HG02588 (cell line): ENCODE measurements around the gene PHTF2.

Source experiments
- ATAC-seq: cut with Tn5 transposase; IDR thresholded peaks from one replicate; pipeline ENCODE4 v1.9.1; 2021; ENCODE audit warnings: mild to moderate bottlenecking, moderate library complexity; ENCODE audit not compliant: unreplicated experiment

Gene PHTF2

DNA sequence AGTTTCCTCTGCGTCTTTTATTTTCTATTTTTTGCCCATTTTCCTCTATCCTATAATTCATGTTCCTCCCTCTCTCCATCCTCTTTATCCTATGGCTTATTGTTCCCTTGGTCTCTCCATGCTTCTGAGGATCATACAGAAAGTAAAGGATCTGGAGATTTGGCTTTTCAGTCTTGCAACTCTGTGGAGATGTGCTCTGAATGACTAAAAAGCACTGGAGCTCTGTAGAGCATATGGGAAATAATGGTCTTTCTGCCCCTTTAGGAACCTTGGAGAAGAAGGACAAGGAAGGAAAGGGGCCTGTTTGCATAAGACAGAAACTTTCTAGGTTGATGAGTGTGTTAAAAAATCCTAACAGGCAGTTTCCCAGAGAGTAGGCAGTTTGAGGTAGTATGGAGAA, 120.1 kb downstream of the PHTF2 start:
- ATAC-seq, result no peak

DNA sequence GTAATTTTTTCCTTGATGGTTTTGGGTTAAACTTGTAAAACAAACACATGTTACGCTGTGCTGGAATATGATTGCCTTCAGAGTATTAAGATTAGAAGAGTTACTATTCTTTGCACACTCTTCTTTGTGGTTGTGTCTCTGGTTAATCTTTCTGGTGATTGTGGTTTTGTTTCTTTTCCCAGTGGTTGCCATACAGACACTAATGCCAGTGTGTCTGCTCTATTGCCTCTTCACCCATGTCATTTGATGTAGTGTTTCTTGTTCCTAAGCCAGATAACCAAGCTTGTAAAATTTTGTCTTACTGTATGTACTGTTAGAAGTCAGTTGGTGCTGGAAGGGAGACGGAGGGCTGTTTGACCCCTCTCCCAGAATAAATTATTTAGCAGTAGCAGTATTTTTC, 124.8 kb downstream of the PHTF2 start:
- ATAC-seq, result no peak

DNA sequence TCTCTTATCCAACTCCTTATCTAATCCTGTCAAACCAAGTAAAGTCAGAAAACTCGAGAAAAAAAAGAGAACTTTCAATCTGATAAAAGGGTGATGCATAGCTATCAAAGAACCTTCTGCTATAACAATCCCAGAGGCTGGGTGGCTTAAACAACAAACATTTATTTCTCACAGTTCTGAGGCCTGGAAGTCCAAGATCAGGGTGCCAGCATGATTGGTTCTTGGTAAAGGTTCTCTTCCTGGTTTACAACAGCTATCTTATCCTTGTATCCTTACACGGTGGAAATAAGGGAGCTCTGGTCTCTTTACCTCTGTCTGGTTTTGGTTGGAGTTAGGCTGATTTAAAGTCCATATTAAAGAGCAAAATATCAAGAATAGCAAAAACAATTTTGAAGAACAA, 131.9 kb downstream of the PHTF2 start:
- no peak for ATAC-seq

DNA sequence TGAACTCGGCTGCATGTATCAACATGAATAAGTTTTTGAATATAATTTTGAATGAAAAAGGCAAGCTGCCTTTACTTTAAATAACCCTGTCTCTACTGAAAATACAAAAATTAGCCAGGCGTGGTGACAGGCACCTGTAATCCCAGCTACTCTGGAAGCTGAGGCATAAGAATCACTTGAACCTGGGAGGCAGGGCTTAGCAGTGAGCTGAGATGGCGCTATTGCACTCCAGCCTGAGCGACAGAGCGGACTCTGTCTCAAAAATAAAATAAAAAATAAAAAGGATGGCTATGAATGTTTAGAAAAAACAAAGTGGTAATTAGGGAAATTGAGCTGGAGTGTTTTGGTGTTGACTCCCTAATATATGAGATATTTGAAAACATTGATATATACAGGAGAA, 133.3 kb downstream of the PHTF2 start:
- no peak for ATAC-seq

DNA sequence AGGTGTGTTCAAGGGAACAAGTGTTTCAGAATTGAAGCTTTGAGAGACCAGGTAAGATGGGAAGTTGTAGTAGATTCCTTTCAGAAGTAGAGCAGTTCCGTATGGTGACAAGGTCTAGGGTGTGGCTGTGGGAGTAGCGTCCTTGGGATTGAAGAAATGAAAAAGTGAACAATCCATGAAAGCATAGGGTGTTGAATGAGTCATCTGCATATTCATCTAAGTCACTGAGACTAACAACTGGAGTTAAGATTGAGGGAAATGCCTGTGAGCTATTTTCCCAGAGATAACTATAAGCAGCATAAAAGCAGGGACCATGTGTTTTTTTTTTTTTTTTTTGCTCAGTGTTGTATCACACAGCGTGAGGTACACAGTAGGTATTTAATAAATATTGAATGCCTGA, 134.8 kb downstream of the PHTF2 start:
- no peak for ATAC-seq

DNA sequence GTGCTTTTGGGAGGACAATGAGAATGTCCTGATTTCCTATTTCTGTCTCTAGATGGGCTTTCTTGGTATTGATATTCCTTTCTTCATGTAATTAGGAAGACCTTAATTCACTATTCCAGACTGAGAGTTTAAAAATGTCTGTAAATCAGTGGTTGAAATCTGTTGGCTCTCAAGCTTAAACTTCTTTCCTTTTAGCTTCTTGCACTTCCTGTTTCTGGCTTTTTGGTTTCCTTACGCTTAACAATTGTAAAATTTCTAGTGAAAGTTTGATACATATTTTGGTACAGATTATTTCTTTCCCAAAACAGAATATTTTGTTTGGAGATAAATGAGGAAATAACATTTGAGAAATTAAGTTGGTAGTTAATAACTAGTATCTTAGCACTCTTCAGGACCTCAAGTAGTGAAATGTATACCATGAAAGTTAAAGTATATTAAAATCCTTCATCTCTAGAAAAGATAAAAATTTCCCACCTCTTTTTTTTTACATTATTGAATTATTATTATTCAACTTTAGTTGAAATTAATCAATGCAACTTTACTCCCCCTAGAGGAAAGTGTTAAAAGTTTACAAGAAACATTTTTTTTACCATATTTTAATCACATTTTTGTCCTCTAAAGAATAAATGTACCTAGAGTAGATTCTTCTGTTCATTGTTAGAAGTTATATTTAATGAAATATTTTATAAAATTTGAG, 137.2 kb downstream of the PHTF2 start:
- no peak for ATAC-seq

DNA sequence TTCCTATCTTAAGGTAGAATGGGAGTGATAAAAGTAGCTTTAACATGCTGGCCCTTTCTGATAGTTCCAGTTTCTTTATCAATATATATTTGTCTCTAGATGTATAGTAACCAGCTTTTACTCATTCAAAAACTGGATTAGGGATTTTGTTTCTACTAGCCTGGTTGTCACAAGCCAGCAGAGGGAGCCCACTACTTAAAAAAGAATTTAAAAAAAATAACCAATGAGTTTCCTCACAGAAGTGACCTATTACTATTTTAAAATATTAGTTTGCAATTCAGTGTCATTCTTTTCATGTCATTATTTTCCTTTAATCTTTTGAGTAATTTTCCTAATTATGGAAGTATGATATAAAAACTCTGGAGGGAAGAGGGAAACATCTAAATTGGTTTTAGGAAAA, 142.1 kb downstream of the PHTF2 start:
- ATAC-seq, result no peak

DNA sequence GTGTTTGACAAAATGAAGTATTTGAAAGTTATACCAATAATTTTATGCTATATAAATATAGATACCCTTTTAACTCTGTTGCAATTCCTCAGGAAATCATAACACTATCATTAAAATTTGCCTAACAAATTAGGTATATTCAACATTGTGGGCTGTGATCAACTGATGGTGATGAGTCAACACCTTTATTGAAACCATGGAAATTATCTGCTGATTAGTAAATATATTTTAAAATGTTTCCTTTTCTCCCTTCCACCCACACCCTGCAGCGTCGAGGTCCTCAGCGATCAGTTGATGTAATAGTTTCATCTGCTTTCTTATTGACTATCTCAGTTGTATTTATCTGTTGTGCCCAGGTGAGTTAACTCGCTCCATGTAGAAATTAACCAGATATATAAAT, 143.9 kb downstream of the PHTF2 start:
- ATAC-seq, result no peak

DNA sequence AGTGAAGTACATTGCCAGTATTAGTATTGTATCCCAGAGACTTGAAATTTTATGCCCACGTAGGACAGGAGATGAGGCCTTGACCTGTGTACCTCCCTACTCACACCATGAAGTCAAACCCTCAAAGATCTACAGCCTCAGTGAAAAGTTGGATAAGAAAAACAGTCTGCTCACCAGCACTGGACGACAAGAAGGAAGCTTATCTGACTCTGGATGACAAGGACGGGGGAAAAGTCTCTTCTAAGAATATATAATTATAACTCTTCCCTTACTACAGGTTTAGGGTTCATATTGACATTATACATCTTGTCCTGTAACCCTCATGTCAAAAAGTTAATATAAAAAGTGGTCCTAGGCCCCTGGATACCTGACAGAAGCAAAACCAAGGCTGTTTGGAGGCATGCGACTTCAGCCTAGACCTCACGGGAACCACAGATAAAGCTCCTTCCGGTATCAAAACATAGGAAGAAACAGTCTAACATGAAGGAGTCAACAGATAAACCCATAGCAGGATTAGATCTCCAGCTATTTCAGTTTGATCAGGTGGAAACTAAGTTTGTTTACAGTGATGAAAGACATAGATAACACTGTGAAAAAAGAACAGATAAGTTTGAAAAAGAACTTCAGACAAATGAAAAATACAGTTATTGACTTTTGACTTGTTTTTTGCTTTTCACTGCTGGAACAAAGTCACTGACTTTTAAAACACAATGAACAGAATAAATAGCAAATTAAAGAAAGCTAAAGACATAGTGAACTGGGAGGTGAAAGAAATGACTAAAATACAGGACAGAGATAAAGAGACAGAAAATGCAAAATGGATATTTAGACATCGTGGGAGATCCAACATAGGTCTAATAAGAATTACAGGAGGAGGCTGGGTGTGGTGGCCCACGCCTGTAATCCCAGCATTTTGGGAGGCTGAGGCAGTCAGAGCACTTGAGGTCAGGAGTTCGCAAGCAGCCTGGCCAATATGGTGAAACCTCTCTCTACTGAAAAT, 145.9 kb downstream of the PHTF2 start:
- no peak for ATAC-seq

DNA sequence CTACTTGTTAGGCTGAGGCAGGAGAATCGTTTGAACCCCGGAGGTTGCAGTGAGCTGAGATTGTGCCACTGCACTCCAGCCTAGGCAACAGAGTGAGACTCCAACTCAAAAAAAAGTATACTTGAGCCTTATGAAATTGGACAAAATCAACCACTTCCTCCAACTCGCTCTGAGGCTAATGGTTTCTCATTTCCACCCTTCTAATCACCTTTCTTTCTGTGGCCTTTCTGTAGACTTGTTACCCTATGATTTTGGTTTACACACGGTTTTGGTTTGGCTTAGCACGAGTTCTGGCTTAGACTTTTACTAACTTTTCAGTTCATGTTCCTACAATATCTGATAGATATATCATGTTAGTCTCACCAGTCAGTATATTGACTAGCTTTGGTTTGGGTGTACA, 152.0 kb downstream of the PHTF2 start:
- ATAC-seq, result no peak

DNA sequence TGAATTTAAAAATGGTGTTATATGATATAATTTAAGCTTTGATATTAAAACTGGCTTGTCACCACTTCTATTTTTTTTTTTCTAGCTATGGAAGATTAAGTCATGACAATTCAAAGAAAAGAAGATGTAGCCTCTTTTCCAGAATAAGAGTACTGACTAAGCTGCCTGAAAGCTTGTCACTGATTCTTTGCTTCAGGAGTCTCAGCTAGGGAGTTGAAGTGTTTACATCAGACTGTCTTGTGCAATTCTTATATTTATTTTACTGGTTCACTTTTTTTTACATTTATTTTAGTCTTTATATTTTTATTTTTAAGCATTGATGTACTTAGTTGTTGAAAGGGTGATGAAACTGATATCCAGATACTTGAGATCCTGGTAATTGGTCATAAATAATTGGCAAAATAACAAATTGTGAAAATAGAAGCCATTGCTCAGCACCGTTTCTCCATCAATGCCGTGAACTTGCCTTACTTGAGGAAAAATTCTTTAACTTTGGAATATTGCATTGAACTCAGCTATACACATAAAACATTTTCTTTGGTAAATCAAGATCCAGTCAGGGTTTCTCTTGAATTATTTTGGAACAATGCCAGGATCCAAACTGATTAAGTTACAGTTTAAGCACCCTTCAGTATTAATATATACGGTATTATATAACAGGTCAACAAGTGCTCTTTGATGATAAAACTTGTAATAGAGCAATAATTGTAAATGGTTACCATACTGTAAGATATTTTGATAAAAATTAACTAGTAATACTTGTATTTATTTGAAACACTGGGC, 156.4 kb downstream of the PHTF2 start:
- ATAC-seq, result no peak

DNA sequence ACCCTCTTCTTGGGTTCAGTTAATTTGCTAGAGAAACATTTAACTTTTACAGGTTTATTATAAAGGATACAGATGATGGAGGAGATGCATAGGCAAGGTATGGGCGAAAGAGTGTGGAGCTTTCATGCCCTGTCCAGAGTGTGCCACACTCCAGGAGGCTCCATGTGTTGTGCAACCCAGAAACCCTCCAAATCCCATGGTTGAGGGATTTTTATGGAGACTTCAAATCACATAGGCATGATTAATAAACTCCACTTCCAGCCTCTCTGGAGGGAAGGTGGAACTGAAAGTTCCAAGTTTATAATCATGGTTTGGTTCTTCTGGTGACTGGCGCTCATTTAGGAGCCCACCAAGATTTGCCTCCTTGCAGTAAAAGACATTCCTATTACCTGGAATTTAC, 159.9 kb downstream of the PHTF2 start:
- ATAC-seq, result no peak

DNA sequence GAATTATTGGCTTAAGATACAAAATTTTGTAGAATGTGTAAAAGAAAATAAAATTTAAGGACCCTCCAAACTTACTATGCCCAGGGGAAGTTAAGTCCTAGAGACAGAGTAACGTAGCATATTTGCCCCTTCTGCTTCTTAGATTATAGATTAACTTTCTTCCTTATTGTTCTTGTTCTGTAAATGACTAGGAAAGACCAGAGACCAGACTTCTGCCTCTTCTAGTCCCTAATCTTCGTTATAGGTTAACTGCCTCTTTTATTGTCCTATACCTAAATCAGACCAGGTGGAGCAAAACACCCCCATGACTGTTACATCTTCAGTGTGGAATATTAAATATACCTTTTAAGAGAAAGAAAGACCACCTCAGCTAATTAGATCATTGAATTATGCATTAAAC, 160.5 kb downstream of the PHTF2 start:
- no peak for ATAC-seq

DNA sequence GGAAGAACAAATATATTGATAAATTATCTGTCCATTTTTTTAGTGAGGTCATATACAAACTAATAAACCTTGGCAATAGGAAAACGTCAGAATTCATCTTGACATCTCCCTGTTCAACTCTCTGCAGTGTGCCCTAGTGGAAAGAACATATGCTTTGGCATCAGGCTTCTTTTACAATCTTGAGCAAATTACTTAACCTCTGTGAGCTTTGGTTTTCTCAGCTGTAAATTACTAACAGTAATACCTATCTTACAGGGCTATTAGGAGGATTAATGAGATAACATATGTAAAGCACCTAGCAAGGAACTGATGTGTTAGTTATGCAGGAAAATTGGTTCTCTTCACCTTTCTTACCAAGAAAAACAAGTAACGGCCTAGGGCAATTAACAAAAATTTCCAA, 161.8 kb downstream of the PHTF2 start:
- ATAC-seq, result no peak

DNA sequence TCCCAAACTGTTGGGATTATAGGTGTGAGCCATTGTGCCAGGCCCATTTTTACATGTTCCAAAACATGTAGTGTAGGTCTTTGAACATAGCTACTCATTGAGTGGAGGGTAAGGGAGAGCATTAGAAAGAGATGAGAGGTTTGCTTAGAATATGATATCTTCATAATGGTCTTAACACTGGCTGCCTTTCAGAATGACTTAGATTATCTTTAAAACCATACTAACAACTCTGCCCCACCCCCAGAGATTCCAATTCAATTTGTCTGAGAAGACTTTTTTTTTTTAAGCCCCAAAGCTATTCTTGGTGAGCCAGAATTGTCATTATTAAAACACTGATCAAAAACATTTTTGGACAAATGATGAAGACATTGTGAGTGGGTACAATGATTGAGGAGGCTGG, 168.9 kb downstream of the PHTF2 start:
- ATAC-seq, result no peak

DNA sequence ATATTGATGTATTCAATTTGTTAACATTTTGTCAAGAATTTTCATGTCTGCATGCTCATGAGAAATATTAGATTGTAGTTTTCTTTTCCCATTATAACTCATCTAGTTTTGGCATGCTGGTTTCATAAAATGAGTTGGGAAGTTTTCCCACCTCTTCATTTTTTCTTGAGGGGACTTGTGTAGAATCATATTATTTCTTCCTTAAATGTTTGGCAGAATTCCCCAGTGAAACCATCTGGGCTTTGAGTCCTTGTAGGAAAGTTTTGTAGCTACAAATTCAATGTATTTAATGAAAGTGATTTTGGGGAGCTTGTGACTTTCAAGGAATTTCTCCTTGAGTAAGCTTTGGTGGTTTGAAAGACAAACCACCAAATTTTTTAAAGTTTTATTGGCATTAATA, 173.2 kb downstream of the PHTF2 start:
- no peak for ATAC-seq

DNA sequence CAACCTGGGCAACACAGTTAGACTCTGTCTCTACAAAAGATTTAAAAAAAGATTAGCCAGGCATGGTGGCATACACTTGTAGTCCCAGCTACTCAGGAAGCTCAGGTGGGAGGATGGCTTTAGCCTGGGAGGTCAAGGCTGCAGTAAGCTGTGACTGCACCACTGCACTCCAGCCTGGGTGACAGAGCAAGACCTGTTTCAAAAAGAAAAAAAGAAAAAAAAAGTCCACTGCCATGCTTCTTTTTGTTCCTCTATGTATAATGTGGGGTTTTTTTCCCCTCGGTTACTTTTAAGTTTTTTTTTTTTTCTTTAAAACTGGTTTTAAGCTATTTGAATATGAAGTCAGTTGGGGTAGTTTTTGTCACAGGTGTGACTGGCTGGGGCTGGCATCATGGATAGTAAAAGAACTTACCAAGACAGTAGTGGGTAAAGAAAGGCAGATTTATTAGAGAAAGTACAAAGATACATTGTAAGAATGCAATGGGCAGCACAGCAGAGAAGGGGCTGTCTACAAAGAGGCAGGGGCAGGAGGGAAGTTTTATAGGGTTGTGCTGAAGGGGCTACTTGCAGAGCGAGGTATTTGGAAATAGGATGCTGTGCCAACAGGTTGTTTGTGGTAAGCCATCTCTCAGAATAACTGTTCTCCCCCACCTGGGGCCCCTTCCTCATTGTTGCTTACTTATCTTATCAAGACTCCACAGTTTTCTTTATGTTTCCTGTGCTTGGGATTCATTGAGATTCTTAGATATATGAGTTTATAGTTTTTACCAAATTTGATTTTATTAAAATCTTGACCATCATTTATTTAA, 177.3 kb downstream of the PHTF2 start:
- no peak for ATAC-seq

DNA sequence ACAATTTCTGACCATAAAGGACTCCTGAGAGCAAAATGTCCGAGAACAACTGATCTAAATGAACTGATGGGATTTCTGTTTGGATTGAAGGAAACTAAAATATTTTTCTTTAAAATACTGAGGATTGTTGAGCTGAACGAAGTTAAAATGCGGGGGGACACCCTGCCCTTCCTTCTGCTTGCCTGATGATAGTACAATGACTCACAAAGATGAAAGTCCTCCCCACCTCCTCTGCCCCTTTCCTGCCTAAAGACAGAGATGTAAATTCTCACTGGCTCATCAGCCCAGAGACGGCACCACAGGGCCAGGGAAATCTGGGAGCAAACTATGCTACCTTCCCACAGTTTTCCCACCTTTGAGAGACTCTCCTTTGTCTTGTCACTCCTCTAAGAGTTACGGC, 180.6 kb downstream of the PHTF2 start:
- no peak for ATAC-seq

DNA sequence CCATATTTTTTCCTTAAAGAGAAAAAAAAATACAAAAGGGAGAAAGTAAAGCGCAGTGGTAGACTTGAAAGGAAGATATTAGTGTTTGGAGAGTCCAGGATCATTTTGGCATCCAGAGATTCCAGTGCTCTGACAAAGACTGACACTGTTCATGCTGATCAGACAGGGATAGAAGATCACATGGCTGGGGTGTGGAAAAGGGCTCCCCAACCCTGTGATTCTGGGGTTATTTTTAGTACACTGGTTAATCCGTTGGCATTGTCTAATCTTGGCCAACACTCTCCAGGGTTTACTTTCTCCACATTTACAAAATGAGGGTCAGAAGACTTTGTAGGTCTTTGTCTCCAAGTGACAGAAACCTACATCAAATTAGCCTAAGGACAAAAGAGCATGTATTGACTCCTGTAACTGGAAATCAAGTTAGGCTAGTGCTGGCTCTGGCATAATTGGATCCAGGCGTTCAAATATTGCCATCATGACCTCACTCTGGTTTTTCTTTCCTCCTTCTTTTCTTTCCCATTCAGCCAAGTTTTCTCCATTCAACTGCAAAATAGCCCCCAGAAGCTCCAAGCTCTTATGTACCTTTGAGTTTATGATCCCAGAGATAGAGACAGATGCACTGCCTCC, 181.6 kb downstream of the PHTF2 start:
- ATAC-seq, result no peak

DNA sequence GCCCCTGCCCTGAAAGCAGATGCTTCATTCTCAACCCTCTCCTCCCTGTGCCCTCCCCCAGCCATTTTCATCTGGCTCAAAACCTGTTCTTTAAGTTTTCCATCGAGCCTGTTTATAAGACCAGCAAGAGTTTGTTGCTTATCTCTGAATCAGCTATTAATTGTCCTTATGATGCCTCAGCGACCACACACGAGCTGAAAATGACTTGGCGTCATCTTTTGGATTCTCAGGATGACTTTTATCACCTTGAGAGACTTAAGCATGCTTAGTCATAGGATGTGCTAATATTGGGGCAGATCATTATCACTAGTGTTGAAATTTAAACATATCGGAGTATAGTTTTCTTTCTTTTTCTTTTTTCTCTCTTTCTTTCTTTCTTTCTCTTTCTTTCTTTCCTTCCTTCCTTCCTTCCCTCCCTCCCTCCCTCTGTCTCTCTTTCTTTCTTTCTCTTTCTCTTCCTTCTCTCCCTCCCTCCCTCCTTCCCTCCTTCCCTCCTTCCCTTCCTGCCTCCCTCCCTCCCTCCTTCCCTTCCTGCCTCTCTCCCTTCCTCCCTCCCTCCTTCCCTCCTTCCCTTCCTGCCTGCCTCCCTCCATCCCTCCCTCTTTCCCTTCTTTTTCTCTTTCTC, 184.5 kb downstream of the PHTF2 start:
- no peak for ATAC-seq
